Progenitor cell of endocrine pancreas (in vitro differentiated cells): Measurements from ENCODE around the gene KCNK4. TPM values are rescaled to one million over a fixed set of nuclear protein-coding genes. Genes with fewer than 3 reads are reported as not detected.

Experiments
- DNase-seq: peaks from one replicate; pipeline ENCODE4 v3.0.0; 2021; ENCODE audit warnings: low spot score; ENCODE audit not compliant: unreplicated experiment
- H3K27ac Mint-ChIP-seq: 2 replicates; pipeline ENCODE4 v1.8.0; 2021; ENCODE audit warnings: mild to moderate bottlenecking, moderate library complexity, mixed read lengths
- H3K27me3 Mint-ChIP-seq: 2 replicates; pipeline ENCODE4 v1.8.0; 2021; ENCODE audit warnings: mixed read lengths
- H3K36me3 Mint-ChIP-seq: 2 replicates; pipeline ENCODE4 v1.8.0; 2022; ENCODE audit warnings: mixed read lengths; ENCODE audit not compliant: insufficient read depth
- H3K4me1 Mint-ChIP-seq: 2 replicates; pipeline ENCODE4 v1.8.0; 2021; ENCODE audit warnings: low read depth, mixed read lengths
- H3K4me3 Mint-ChIP-seq: 2 replicates; pipeline ENCODE4 v1.8.0; 2021; ENCODE audit warnings: low read depth, mild to moderate bottlenecking, moderate library complexity, mixed read lengths
- H3K9me3 Mint-ChIP-seq: 2 replicates; pipeline ENCODE4 v1.8.0; 2021; ENCODE audit warnings: low read depth, mixed read lengths
- total RNA-seq: library from RNA; stranded (reverse); gene quantifications from 2 replicates; pipeline ENCODE4 v1.2.1, GENCODE V29; 2021
- TF ChIP-seq, protein P1 (sequence below): fragments of 200-600 bp; sonication (generic); IDR thresholded peaks from one replicate; pipeline ENCODE4 v1.5.0; 2021; ENCODE audit warnings: antibody characterized with exemption, mild to moderate bottlenecking; ENCODE audit not compliant: unreplicated experiment

KCNK4 gene
- total RNA-seq, 1 donor from 2014 or later: 0.62 TPM

DNA sequence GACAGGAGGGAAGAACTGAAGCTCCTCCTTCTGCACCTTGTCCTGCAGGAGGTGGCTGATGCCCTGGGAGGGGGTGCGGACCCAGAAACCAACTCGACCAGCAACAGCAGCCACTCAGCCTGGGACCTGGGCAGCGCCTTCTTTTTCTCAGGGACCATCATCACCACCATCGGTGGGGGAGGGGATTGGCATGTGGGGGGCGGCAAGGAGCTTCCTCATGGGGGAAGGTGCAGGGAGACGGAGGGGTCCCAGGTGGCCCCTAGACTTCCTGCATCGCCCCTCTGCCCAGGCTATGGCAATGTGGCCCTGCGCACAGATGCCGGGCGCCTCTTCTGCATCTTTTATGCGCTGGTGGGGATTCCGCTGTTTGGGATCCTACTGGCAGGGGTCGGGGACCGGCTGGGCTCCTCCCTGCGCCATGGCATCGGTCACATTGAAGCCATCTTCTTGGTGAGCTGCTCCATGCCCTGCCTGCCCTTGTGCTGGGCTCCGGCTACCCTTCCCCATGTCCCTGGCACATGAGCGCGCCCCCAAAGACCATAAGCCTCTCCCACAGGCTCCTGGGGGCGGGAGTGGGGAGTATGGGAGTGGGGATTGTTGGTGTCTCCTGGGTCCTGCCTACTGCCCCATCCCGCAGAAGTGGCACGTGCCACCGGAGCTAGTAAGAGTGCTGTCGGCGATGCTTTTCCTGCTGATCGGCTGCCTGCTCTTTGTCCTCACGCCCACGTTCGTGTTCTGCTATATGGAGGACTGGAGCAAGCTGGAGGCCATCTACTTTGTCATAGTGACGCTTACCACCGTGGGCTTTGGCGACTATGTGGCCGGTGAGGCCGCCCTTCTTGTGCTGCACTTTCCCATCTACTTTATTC is 6.0 kb downstream of the KCNK4 start:
- TF ChIP-seq, protein P1, sequence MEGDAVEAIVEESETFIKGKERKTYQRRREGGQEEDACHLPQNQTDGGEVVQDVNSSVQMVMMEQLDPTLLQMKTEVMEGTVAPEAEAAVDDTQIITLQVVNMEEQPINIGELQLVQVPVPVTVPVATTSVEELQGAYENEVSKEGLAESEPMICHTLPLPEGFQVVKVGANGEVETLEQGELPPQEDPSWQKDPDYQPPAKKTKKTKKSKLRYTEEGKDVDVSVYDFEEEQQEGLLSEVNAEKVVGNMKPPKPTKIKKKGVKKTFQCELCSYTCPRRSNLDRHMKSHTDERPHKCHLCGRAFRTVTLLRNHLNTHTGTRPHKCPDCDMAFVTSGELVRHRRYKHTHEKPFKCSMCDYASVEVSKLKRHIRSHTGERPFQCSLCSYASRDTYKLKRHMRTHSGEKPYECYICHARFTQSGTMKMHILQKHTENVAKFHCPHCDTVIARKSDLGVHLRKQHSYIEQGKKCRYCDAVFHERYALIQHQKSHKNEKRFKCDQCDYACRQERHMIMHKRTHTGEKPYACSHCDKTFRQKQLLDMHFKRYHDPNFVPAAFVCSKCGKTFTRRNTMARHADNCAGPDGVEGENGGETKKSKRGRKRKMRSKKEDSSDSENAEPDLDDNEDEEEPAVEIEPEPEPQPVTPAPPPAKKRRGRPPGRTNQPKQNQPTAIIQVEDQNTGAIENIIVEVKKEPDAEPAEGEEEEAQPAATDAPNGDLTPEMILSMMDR: no peak
- peaks cover 90% of the 10 kb centered on the region for H3K27me3 Mint-ChIP-seq
- H3K4me1 Mint-ChIP-seq: peaks cover 5% of the 10 kb centered on the region
- peaks cover 2% of the 10 kb centered on the region for H3K36me3 Mint-ChIP-seq
- H3K4me3 Mint-ChIP-seq: no peak overlapping the region
- no peak for DNase-seq
- no peak overlapping the region for H3K27ac Mint-ChIP-seq
- no peaks in the 10 kb centered on the region for H3K9me3 Mint-ChIP-seq

DNA sequence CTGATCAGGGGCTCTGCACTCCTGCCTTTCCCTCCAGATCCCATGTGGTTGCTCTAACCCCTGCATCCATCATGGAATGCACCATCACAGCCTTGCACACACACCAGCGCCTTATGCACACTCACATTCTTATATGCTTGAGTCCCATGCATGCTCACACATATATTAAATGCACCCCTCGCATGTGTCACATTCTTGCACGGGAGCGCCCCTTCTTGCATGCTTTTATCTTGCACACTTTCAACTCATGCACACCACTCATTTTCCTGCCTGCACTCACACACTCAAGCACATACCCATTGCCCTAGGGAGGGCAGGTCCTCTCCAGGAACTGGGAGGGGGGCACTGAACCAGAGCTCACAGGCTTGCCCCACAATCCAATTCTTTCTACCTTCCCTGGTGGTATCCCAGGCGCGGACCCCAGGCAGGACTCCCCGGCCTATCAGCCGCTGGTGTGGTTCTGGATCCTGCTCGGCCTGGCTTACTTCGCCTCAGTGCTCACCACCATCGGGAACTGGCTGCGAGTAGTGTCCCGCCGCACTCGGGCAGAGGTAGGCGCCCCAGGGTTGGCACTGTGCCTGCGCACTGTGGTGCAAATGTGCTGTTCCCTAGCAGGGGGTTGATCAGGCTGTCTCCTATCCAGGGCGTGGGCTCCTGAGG is 6.7 kb downstream of the KCNK4 start:
- no peaks in the 10 kb centered on the region for H3K9me3 Mint-ChIP-seq
- peaks cover 86% of the 10 kb centered on the region for H3K27me3 Mint-ChIP-seq
- no peak overlapping the region for H3K27ac Mint-ChIP-seq
- no peak overlapping the region for H3K4me3 Mint-ChIP-seq
- H3K4me1 Mint-ChIP-seq: peaks cover 5% of the 10 kb centered on the region
- peaks cover 2% of the 10 kb centered on the region for H3K36me3 Mint-ChIP-seq
- no peak for DNase-seq
- TF ChIP-seq, protein P1: no peak

DNA sequence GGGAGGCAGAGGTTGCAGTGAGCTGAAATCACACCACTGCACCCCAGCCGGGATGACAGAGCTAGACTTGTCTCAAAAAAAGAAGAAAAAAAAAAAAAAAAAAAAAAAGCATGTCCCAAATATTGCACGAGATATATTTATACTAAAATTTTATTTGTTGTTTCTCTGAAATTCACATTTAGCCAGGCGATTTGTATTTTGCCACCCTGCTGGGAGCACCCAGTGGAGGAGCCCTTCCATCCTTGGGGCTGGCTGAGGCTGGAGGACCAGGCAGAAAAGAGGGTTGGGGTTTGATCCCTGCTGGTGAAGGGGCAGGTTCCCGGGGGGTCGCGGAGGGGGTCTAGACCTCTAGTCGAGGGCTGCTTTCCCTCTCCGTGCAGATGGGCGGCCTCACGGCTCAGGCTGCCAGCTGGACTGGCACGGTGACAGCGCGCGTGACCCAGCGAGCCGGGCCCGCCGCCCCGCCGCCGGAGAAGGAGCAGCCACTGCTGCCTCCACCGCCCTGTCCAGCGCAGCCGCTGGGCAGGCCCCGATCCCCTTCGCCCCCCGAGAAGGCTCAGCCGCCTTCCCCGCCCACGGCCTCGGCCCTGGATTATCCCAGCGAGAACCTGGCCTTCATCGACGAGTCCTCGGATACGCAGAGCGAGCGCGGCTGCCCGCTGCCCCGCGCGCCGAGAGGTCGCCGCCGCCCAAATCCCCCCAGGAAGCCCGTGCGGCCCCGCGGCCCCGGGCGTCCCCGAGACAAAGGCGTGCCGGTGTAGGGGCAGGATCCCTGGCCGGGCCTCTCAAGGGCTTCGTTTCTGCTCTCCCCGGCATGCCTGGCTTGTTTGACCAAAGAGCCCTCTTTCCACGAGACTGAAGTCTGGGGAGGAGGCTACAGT is 8.1 kb downstream of the KCNK4 start:
- Mint-ChIP-seq H3K9me3 (no peaks in the 10 kb centered on the region), H3K27ac (no peak overlapping the region), H3K4me1 (peaks cover 5% of the 10 kb centered on the region), H3K4me3 (no peak overlapping the region), H3K36me3 (peaks cover 2% of the 10 kb centered on the region), H3K27me3 (peaks cover 74% of the 10 kb centered on the region)
- TF ChIP-seq, protein P1: no peak
- no peak for DNase-seq

DNA sequence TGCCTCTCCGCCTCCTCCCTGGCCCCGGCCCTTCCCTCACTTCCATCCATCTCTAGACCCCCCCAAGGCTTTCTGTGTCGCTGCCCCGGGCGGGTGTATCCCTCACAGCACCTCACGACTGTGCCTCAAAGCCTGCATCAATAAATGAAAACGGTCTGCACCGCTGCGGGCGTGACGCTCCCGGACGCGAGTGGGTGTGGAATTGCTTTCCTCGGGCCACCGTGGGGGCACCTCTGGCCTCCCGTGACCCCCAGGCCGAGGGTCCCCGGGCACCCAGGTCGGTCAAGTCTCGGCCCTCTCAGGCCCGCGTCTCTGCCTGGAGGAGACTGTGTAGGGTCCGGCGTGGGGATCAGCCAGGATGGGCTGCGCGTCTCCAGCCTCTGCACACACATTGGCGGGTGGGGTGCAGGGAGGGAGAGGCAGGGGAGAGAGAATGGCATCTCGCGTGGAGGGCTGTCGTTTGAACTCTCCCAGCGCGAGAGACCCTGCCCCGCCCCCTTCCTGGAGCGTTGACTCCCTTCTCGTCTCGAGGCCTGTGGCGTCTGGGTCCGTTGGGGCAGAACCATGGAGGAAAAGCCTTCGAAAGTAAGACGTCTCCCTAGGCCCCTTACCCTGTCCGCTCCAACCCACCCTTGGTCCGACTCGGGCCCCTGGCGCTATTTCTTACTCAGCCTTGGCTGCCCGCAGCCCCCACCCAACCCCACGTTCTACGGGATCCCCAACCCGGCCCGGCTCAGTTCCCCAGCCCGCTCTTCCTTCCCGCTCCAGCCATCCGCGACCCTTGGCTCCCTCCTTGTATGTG is 8.9 kb downstream of the KCNK4 start, which contains the start of gene CATSPERZ:
Gene CATSPERZ (plus strand): TSS at position 512 of the 802 bp plus-strand sequence. CDS start 53 bp downstream, at position 565.
- Mint-ChIP-seq H3K4me1 (peaks cover 7% of the 10 kb centered on the region), H3K27ac (peak within 1 kb of the TSS; percentile 82), H3K9me3 (no peaks in the 10 kb centered on the region), H3K4me3 (peak within 1 kb of the TSS; percentile 58), H3K36me3 (peaks cover under 1% of the 10 kb centered on the region), H3K27me3 (peaks cover 69% of the 10 kb centered on the region)
- DNase-seq: no peak
- TF ChIP-seq, protein P1: no peak
